A549 (cell line): Measurements from ENCODE around the gene USP44. TPM values are rescaled to one million over a fixed set of nuclear protein-coding genes. Genes with fewer than 3 reads are reported as not detected.

Experiments
- ATAC-seq, 2 experiments: fragments of 200-7000 bp in 1 of 2; fragments of >200 bp in 1 of 2; cut with Nextera tagmentation in 1 of 2; cut with Tn5 transposase in 1 of 2; 3 replicates each; pipeline versions ENCODE4 v1.8.0 to v1.9.1; 2018 to 2020; ENCODE audit warnings: mild to moderate bottlenecking in 1 of 2, moderate library complexity in 1 of 2
- CTCF ChIA-PET: fragments of 300-600 bp; sonication (Branson Sonifier 250); formaldehyde crosslinking; extraction: SDS; loops from one replicate; lab custom pipeline; 2021; ENCODE audit warnings: antibody characterized with exemption, inconsistent platforms; lab: Yijun Ruan, JAX
- POLR2A ChIA-PET: fragments of 350-600 bp; formaldehyde crosslinking; extraction: SDS; loops from one replicate; lab custom pipeline; 2021; ENCODE audit warnings: antibody characterized with exemption, inconsistent platforms; lab: Yijun Ruan, JAX
- DNase-seq, 2 experiments: peaks; one replicate each; pipeline versions ENCODE4 v3.0.0 to v3.0.0-alpha.2; 2011 to 2016; ENCODE audit warnings: low read depth in 1 of 2, low spot score in 1 of 2
- FAIRE-seq: peaks from 2 replicates; lab custom pipeline; 2011; peaks lifted over from hg19 to GRCh38; lab: Jason Lieb, UNC
- H3K27ac ChIP-seq, 2 experiments: fragments of >200 bp; sonication (Bioruptor Twin); formaldehyde crosslinking; 3 replicates each; pipeline ENCODE4 v1.5.1; 2016 to 2017
- H3K4me1 ChIP-seq: fragments of >200 bp; sonication (Bioruptor Twin); formaldehyde crosslinking; 3 replicates; pipeline ENCODE4 v1.6.1; 2016
- H3K4me2 ChIP-seq: fragments of >200 bp; sonication (Bioruptor Twin); formaldehyde crosslinking; 3 replicates; pipeline ENCODE4 v1.6.1; 2016
- H3K4me3 ChIP-seq: fragments of >200 bp; sonication (Bioruptor Twin); formaldehyde crosslinking; 3 replicates; pipeline ENCODE4 v1.5.1; 2016
- H3K9me3 ChIP-seq: fragments of >200 bp; sonication (Bioruptor Twin); formaldehyde crosslinking; 3 replicates; pipeline ENCODE4 v1.6.1; 2016
- CBX2 ChIP-seq: fragments of 200-600 bp; sonication (generic); IDR thresholded peaks from 2 replicates; pipeline ENCODE4 v1.6.1; 2016; ENCODE audit warnings: low read depth, mild to moderate bottlenecking, borderline replicate concordance
- CHD2 ChIP-seq: fragments of 150-350 bp; IDR thresholded peaks from 2 replicates; pipeline ENCODE4 v1.6.1; 2014; ENCODE audit warnings: low read length; ENCODE audit not compliant: partially characterized antibody
- CHD4 ChIP-seq: fragments of 200-600 bp; sonication (generic); IDR thresholded peaks from 2 replicates; pipeline ENCODE4 v1.6.1; 2016; ENCODE audit warnings: antibody characterized with exemption, mild to moderate bottlenecking, borderline replicate concordance
- E2F6 ChIP-seq: IDR thresholded peaks from 2 replicates; pipeline ENCODE4 v1.6.1; 2012; ENCODE audit warnings: low read depth, borderline replicate concordance
- EHF ChIP-seq: fragments of 250-450 bp; sonication (Bioruptor Pico); IDR thresholded peaks from 2 replicates; pipeline ENCODE4 v1.5.0; 2020; ENCODE audit warnings: mild to moderate bottlenecking
- EHMT2 ChIP-seq: fragments of 200-600 bp; sonication (generic); IDR thresholded peaks from 2 replicates; pipeline ENCODE4 v1.6.1; 2016; ENCODE audit warnings: antibody characterized with exemption, low read depth, mild to moderate bottlenecking, moderate library complexity
- FOSB ChIP-seq: fragments of 250-450 bp; sonication (Bioruptor Pico); IDR thresholded peaks from 2 replicates; pipeline ENCODE4 v1.5.0; 2020; ENCODE audit warnings: mild to moderate bottlenecking, moderate library complexity
- GATA3 ChIP-seq: IDR thresholded peaks from 2 replicates; pipeline ENCODE4 v1.6.1; 2012; ENCODE audit warnings: borderline replicate concordance
- HOXB5 ChIP-seq: fragments of 250-450 bp; sonication (Bioruptor Pico); IDR thresholded peaks from 2 replicates; pipeline ENCODE4 v1.5.0; 2020; ENCODE audit warnings: mild to moderate bottlenecking, moderate library complexity
- JUN ChIP-seq, 2 experiments: fragments of >200 bp; sonication (Bioruptor Twin); formaldehyde crosslinking; IDR thresholded peaks; 2 replicates in 1 of 2; 3 replicates in 1 of 2; pipeline ENCODE4 v1.6.1; 2016 to 2017
- JUNB ChIP-seq: fragments of >200 bp; sonication (Bioruptor Twin); formaldehyde crosslinking; IDR thresholded peaks from 2 replicates; pipeline ENCODE4 v1.6.1; 2016
- KDM1A ChIP-seq: fragments of 200-600 bp; sonication (generic); IDR thresholded peaks from 2 replicates; pipeline ENCODE4 v1.6.1; 2016; ENCODE audit warnings: low read depth, mild to moderate bottlenecking
- MAFK ChIP-seq: fragments of 450-650 bp; IDR thresholded peaks from 2 replicates; pipeline ENCODE4 v1.6.1; 2014; ENCODE audit not compliant: partially characterized antibody
- NPAS2 ChIP-seq: fragments of 250-450 bp; sonication (Bioruptor Pico); IDR thresholded peaks from 2 replicates; pipeline ENCODE4 v1.8.0; 2022; ENCODE audit warnings: mild to moderate bottlenecking, moderate library complexity, borderline replicate concordance
- NR3C1 ChIP-seq: fragments of >200 bp; sonication (Bioruptor Twin); formaldehyde crosslinking; IDR thresholded peaks from 3 replicates; pipeline ENCODE4 v1.6.1; 2017
- PBX3 ChIP-seq: IDR thresholded peaks from 2 replicates; pipeline ENCODE4 v1.6.1; 2012
- PHF8 ChIP-seq: fragments of 200-600 bp; sonication (generic); IDR thresholded peaks from 2 replicates; pipeline ENCODE4 v1.6.1; 2016; ENCODE audit warnings: low read depth, mild to moderate bottlenecking, antibody characterized with exemption, moderate library complexity, borderline replicate concordance
- POLR2A ChIP-seq: IDR thresholded peaks from 2 replicates; pipeline ENCODE4 v1.6.1; 2012; ENCODE audit warnings: mild to moderate bottlenecking, low read length
- RARB ChIP-seq: fragments of 250-450 bp; sonication (Bioruptor Pico); IDR thresholded peaks from 2 replicates; pipeline ENCODE4 v1.8.0; 2021; ENCODE audit warnings: mild to moderate bottlenecking, moderate library complexity
- RCOR1 ChIP-seq: fragments of 150-350 bp; IDR thresholded peaks from 2 replicates; pipeline ENCODE4 v1.6.1; 2014; ENCODE audit warnings: antibody characterized with exemption, low read length, low read depth
- RFX5 ChIP-seq: fragments of 450-650 bp; IDR thresholded peaks from 2 replicates; pipeline ENCODE4 v1.7.1; 2014; ENCODE audit warnings: antibody characterized with exemption, mild to moderate bottlenecking, moderate library complexity
- TP53 ChIP-seq: fragments of 250-450 bp; sonication (Bioruptor Pico); IDR thresholded peaks from 2 replicates; pipeline ENCODE4 v1.5.0; 2021; ENCODE audit warnings: mild to moderate bottlenecking, moderate library complexity
- ZC3H11A ChIP-seq: fragments of 450-650 bp; IDR thresholded peaks from 2 replicates; pipeline ENCODE4 v1.6.1; 2014; ENCODE audit warnings: antibody characterized with exemption, mild to moderate bottlenecking
- ZFP36 ChIP-seq: fragments of 450-650 bp; IDR thresholded peaks from 2 replicates; pipeline ENCODE4 v1.6.1; 2014; ENCODE audit warnings: borderline replicate concordance; ENCODE audit not compliant: partially characterized antibody
- ZNF302 ChIP-seq: fragments of 250-450 bp; sonication (Bioruptor Pico); IDR thresholded peaks from 2 replicates; pipeline ENCODE4 v1.9.0; 2021; ENCODE audit warnings: inconsistent platforms, mild to moderate bottlenecking, moderate library complexity
- WGBS: methylation state at CpG from one replicate; pipeline ENCODE4 v1.1.6; 2017; ENCODE audit errors: missing lambda C conversion rate; 5-methylcytosine and 5-hydroxymethylcytosine counted together
- polyA plus RNA-seq, 4 experiments: library from polyadenylated mRNA; depleted of rRNA in 3 of 4; stranded (reverse); fragments of >200 nt; fragmentation: RNase III in 1 of 4; extraction: RNeasy Plus Mini Kit Qiagen cat#74134 plus additional on column Dnase treatment in 1 of 4; gene quantifications; 2 replicates in 3 of 4; 3 replicates in 1 of 4; pipeline ENCODE4 v1.2.3, GENCODE V29; 2011 to 2017
- TF ChIP-seq, protein P1 (sequence below): fragments of 150-350 bp; IDR thresholded peaks from 2 replicates; pipeline ENCODE4 v1.6.1; 2014; ENCODE audit warnings: low read depth, mild to moderate bottlenecking, low read length

Gene USP44
- polyA plus RNA-seq, 2 of the 4 experiments (the other 2 are of a cell fraction) = 0.59 to 3.1 TPM

DNA sequence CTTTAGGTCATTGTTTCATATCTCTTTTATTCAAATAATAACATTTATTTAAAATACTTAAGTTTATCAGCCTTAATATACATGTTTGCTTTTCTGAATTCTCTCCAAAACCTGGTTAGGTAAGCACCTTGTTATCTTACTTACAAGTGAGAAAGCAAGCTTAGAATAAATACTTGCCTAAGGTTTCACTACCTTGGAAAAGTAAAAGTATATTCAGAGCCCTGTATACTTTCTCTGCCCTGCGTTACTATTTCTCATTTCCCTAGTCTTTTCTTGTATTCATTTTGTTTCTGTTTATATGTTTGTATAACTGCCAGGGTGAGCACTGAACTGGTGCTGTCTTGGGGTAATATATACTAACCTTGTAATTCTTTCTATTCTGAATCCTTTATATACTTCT, 55.8 kb downstream of the USP44 start:
- no peak overlapping the region for H3K4me2 ChIP-seq
- H3K9me3 ChIP-seq = peaks cover 4% of the 10 kb centered on the region; the same call in 1 of the 3 replicates
- ChIA-PET CTCF (no interaction called here), POLR2A (no interaction called here)
- no peak overlapping the region for H3K27ac ChIP-seq
- no peak overlapping the region for H3K4me3 ChIP-seq
- no peak for TF ChIP-seq TP53 (CRISPR knock-in tag)
- TF ChIP-seq NR3C1 = no peak
- TF ChIP-seq JUN (IDR thresholded peaks at IDR 0.05) = no peak
- no peak for TF ChIP-seq JUNB
- ATAC-seq (no peak), FAIRE-seq (no peak), DNase-seq (no peak)
- WGBS = 92% methylated on average over 1 of the region's 1 CpG
- no peaks in the 10 kb centered on the region for H3K4me1 ChIP-seq

- H3K27ac ChIP-seq = no peak overlapping the region
- DNase-seq (no peak), ATAC-seq (no peak), FAIRE-seq (no peak)
- 86% methylated on average over 2 of the region's 2 CpGs for WGBS
- H3K4me1 ChIP-seq = no peaks in the 10 kb centered on the region
- ChIA-PET POLR2A (no interaction called here), CTCF (no interaction called here)
- H3K9me3 ChIP-seq = peaks cover 4% of the 10 kb centered on the region; the same call in 1 of the 3 replicates
- no peak overlapping the region for H3K4me3 ChIP-seq
- TF ChIP-seq JUN (IDR thresholded peaks at IDR 0.05) = no peak
- TF ChIP-seq ZC3H11A = no peak
- no peak for TF ChIP-seq ZNF302 (CRISPR knock-in tag)
- TF ChIP-seq FOSB (CRISPR knock-in tag) = no peak
- no peak for TF ChIP-seq ZFP36
- no peak for TF ChIP-seq CHD4
- no peak for TF ChIP-seq E2F6
- no peak for TF ChIP-seq CBX2
- TF ChIP-seq PHF8 = no peak
- TF ChIP-seq NPAS2 (CRISPR knock-in tag) = no peak
- no peak for TF ChIP-seq PBX3
- no peak for TF ChIP-seq NR3C1
- no peak for TF ChIP-seq EHMT2
- no peak overlapping the region for H3K4me2 ChIP-seq
Observed at GRCh38 chr12:95494888-95495287, 56.4 kb downstream of the USP44 start.

GRCh38 chr12:95492462-95492861, 58.8 kb downstream of the USP44 start:
- Histone ChIP-seq H3K4me2 (no peak overlapping the region), H3K27ac (no peak overlapping the region), H3K4me1 (no peaks in the 10 kb centered on the region), H3K9me3 (no peaks in the 10 kb centered on the region), H3K4me3 (no peak overlapping the region)
- TF ChIP-seq EHF (no peak), GATA3 (no peak)
- ATAC-seq (no peak), FAIRE-seq (no peak), DNase-seq (no peak)
- ChIA-PET CTCF (no interaction called here), POLR2A (interaction anchor here (1.2 kb wide), 1 partner anchor 19 kb away, joined by 3 read pairs; the partner anchor contains the start of gene METAP2)
- WGBS = 86% methylated on average over 2 of the region's 2 CpGs

DNA sequence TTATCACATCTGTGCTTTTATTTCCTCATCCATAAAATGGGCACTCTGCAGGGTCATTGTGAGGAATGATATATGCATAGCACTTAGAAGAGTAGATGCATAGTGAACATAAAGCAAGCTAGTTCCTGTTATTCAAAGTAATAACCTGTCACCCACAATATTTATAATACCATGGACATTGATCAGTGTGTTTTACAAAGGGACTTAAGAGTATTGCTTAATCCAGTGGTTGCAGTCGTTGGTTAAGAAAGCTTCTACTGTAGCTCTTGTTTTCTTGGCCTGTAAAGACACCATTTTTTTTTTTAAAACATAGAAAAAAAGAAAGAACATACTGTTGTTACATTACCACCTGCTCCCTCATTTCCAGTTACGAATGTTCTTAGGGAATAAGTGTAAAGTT, 64.3 kb downstream of the USP44 start:
- no peak for FAIRE-seq

More for the DNA sequence above, 64.3 kb downstream of the USP44 start:
- ChIA-PET POLR2A (interaction anchor here (2.0 kb wide), 1 partner anchor 14 kb away, joined by 12 read pairs; the partner anchor contains the start of gene METAP2), CTCF (no interaction called here)
- ATAC-seq (no peak), DNase-seq (no peak)
- H3K9me3 ChIP-seq = no peaks in the 10 kb centered on the region
- no peak overlapping the region for H3K4me3 ChIP-seq
- no peak overlapping the region for H3K27ac ChIP-seq
- no peak overlapping the region for H3K4me2 ChIP-seq
- TF ChIP-seq CHD4 (no peak), RFX5 (no peak), TP53 (CRISPR knock-in tag) (no peak), CHD2 (no peak), ZC3H11A (no peak), FOSB (CRISPR knock-in tag) (no peak), EHF (no peak), RCOR1 (no peak), HOXB5 (CRISPR knock-in tag) (no peak), MAFK (no peak), POLR2A (no peak), RARB (no peak), NR3C1 (no peak), KDM1A (no peak), JUNB (no peak), ZFP36 (no peak)
- TF ChIP-seq, protein P1, sequence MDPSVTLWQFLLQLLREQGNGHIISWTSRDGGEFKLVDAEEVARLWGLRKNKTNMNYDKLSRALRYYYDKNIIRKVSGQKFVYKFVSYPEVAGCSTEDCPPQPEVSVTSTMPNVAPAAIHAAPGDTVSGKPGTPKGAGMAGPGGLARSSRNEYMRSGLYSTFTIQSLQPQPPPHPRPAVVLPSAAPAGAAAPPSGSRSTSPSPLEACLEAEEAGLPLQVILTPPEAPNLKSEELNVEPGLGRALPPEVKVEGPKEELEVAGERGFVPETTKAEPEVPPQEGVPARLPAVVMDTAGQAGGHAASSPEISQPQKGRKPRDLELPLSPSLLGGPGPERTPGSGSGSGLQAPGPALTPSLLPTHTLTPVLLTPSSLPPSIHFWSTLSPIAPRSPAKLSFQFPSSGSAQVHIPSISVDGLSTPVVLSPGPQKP = no peak
- H3K4me1 ChIP-seq = 0 out of 3 replicates have a peak, but pooled peaks cover 3% of the 10 kb centered on the region
- 84% methylated on average over 2 of the region's 2 CpGs for WGBS
